HG02678 (cell line): Measurements from ENCODE around the gene ISLR.

ENCODE experiments used
- ATAC-seq: cut with Tn5 transposase; IDR thresholded peaks from one replicate; pipeline ENCODE4 v1.9.1; 2021; ENCODE audit warnings: mild to moderate bottlenecking, moderate library complexity; ENCODE audit not compliant: unreplicated experiment

Gene ISLR

GRCh38 chr15:74173380-74174218, at the start of gene ISLR:
TSS of gene ISLR (plus strand) at chr15:74173710. CDS start at chr15:74174859, 1,149 bp downstream.
- no peak for ATAC-seq

- no peak for ATAC-seq
Measured at GRCh38 chr15:74124196-74124595, 49.3 kb upstream of the ISLR start.

- ATAC-seq: no peak
Measured at GRCh38 chr15:74124759-74125158, 48.8 kb upstream of the ISLR start.

DNA sequence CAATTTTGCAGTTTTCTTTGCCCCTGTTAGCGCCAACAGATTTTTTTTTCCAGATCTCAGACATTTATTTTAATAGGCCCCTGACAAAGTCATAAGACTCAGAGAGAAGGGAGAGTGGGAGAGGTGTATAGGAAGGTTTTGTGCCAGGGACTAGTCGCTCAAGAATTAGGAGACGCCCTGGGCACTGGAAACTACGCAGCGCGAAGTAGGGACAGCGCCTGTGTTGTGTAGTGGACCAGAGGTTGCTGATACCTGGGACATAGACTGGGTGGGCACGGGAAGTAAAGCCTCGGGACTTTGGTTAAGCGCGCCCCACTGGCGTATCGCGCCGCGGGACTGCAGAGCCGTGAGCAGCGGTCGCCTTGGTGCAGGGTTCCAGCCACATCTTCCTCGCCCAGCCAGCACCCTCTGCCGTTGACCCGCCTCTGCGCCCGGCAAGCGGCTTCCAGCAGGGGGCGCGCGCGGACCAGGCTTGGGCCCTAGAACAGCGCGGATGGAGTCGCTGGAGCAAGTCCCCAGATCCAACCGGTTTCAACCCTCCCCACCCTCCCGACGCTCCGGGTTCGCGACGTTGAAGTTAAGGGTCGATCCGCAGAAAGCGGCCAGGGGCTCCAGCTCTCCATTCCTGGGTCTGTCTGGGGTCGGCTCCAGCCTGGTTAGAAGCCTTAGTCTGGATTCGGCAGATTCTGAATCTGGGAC, 46.1 kb upstream of the ISLR start:
- ATAC-seq: peak; percentile 57

GRCh38 chr15:74127954-74128784, 45.3 kb upstream of the ISLR start:
- no peak for ATAC-seq

DNA sequence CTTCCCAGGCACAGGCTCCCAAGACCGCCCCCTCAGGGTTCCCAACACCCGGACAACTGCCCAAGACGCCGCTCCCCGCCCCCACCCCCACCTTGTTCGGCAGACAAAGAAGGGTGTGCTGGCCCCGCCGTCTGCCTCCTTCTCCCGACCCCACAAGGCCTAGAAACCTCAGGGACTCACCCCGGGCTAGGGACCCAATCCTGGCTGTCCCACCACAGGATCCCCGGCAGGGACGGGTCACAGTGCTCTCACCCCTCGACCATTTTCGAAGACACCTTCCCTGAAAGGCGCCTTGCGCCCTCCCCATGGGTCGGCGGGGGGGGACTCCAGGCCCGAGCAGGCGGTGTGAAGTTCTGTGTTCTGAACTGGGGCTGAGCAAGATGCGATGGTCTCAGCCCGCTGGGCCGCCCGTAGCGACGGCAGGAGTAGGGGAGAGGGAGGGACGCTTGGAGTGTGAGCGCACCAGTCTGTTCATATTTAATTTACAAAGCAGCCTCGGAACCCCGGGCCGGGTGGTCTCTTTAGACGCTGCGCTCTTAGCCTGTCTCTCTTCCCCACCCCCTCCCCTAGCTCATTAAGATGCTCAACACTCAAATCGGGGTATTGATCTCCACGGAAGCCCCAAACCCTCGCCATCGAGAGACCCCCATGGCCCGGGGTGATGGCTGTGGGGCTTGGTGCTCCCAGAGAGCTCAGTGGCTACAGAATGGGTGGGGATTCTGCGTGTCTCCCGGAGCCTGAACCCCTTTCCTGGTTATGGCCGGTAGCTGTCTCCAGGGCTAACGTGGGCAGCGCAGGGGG, 44.5 kb upstream of the ISLR start:
- ATAC-seq: no peak

DNA sequence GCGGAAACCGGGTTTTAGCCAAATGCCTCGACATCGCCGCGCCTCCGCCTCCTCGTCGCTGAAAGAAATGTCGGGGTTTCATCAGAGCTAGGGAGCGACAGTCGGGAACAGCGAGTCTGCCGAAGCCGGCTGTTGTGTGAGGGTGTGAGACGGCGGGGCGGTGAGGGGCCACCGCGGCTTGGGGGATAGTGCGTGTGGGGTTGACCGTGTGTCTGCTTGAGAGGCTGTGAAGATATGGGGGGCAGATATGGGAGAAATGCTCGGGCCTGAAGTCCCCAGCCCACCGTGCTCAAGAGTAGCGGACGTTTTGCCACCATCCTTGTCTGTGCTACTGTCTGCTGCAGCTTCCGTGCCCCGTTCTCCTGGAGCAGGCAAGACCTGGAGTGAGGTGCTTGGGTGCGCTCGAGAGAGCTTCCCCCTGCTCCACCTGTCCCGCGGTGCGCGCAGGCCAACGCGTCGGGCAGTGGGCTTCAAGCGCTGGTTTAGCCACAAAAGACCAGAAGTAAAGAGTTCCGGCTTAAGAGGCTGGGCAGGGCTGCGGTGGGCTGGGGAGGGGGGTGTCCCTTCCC, 43.8 kb upstream of the ISLR start:
- no peak for ATAC-seq

GRCh38 chr15:74130155-74130848, 43.2 kb upstream of the ISLR start, which contains the start of gene ISLR2:
TSS of gene ISLR2 (plus strand) at chr15:74130586. CDS start at chr15:74132755, 2,169 bp downstream.
- ATAC-seq: no peak

DNA sequence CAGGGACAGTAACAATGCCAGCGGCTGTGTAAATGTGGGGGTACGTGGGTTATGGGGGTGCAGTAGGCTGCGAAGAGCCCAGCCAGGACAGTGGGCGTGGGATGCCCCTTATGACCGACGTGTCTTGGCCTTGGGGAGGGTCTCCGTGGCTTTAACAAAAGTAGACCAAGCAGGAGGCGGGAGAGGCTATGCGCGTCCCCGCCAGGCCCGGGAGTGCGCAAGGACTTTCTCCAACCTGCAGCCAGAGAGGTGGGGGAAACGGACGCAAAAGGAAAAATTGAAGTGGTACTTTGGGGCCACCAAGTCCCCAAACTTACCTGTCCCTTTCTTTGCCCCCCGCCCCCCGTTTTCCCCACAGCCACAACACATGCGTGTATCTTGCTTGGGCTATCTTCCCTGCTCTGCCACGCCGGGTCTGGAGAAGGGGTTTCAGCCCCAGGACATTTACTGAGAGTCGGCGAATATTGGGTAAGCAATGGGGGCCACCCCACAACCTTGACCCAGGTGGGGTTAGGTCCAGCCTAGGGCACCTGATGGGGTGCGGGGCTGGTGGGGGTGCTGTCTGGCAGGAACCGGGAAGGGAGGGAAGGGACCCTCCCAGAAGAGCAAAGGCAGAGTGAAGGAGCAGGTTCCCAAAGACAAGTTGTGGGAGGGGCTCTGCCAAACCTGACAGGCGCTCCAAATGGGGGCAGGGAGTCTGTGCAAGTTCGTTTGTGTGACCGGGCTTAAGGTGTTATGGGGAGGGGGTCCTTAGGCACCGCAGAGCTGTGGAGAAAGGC, 42.5 kb upstream of the ISLR start:
- no peak for ATAC-seq

- no peak for ATAC-seq
Measured at GRCh38 chr15:74131628-74132413, 41.7 kb upstream of the ISLR start.

DNA sequence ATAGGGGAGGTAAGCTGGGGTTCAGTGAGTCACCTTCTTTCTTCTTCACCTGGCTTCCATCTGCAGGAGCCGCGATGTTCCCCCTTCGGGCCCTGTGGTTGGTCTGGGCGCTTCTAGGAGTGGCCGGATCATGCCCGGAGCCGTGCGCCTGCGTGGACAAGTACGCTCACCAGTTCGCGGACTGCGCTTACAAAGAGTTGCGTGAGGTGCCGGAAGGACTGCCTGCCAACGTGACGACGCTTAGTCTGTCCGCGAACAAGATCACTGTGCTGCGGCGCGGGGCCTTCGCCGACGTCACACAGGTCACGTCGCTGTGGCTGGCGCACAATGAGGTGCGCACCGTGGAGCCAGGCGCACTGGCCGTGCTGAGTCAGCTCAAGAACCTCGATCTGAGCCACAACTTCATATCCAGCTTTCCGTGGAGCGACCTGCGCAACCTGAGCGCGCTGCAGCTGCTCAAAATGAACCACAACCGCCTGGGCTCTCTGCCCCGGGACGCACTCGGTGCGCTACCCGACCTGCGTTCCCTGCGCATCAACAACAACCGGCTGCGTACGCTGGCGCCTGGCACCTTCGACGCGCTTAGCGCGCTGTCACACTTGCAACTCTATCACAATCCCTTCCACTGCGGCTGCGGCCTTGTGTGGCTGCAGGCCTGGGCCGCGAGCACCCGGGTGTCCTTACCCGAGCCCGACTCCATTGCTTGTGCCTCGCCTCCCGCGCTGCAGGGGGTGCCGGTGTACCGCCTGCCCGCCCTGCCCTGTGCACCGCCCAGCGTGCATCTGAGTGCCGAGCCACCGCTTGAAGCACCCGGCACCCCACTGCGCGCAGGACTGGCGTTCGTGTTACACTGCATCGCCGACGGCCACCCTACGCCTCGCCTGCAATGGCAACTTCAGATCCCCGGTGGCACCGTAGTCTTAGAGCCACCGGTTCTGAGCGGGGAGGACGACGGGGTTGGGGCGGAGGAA, 40.5 kb upstream of the ISLR start:
- ATAC-seq: no peak

DNA sequence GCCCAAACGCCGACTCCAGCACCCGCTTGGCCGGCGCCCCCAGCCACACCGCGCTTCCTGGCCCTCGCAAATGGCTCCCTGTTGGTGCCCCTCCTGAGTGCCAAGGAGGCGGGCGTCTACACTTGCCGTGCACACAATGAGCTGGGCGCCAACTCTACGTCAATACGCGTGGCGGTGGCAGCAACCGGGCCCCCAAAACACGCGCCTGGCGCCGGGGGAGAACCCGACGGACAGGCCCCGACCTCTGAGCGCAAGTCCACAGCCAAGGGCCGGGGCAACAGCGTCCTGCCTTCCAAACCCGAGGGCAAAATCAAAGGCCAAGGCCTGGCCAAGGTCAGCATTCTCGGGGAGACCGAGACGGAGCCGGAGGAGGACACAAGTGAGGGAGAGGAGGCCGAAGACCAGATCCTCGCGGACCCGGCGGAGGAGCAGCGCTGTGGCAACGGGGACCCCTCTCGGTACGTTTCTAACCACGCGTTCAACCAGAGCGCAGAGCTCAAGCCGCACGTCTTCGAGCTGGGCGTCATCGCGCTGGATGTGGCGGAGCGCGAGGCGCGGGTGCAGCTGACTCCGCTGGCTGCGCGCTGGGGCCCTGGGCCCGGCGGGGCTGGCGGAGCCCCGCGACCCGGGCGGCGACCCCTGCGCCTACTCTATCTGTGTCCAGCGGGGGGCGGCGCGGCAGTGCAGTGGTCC, 39.7 kb upstream of the ISLR start:
- no peak for ATAC-seq

DNA sequence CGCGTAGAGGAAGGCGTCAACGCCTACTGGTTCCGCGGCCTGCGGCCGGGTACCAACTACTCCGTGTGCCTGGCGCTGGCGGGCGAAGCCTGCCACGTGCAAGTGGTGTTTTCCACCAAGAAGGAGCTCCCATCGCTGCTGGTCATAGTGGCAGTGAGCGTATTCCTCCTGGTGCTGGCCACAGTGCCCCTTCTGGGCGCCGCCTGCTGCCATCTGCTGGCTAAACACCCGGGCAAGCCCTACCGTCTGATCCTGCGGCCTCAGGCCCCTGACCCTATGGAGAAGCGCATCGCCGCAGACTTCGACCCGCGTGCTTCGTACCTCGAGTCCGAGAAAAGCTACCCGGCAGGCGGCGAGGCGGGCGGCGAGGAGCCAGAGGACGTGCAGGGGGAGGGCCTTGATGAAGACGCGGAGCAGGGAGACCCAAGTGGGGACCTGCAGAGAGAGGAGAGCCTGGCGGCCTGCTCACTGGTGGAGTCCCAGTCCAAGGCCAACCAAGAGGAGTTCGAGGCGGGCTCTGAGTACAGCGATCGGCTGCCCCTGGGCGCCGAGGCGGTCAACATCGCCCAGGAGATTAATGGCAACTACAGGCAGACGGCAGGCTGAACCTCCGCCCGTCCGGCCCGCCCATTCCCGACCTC, 39.0 kb upstream of the ISLR start:
- no peak for ATAC-seq

GRCh38 chr15:74135041-74135565, 38.4 kb upstream of the ISLR start:
- ATAC-seq: no peak

GRCh38 chr15:74136540-74136813, 37.0 kb upstream of the ISLR start:
- ATAC-seq: no peak
